Activated naive CD8-positive, alpha-beta T cell (primary cell): ENCODE data around the gene PRICKLE3.
A peak's percentile ranks its signal among the peaks of the same experiment; 100 is the strongest.
"Not testable (repeated sequence)": the region's sequence is repeated elsewhere in the genome, so short reads cannot be mapped to it uniquely, and the experiment has no call there.

Experiments used
- H3K27ac Mint-ChIP-seq: one replicate; pipeline ENCODE4 v1.8.0; 2021; ENCODE audit warnings: mixed read lengths
- H3K27me3 Mint-ChIP-seq: one replicate; pipeline ENCODE4 v1.8.0; 2021; ENCODE audit warnings: mixed read lengths
- H3K36me3 Mint-ChIP-seq: one replicate; pipeline ENCODE4 v1.8.0; 2021; ENCODE audit warnings: mixed read lengths
- H3K4me1 Mint-ChIP-seq: one replicate; pipeline ENCODE4 v1.8.0; 2021; ENCODE audit warnings: low read depth, mixed read lengths
- H3K4me3 Mint-ChIP-seq: one replicate; pipeline ENCODE4 v1.8.0; 2021; ENCODE audit warnings: mild to moderate bottlenecking, mixed read lengths
- H3K9me3 Mint-ChIP-seq: one replicate; pipeline ENCODE4 v1.8.0; 2021; ENCODE audit warnings: low read depth, mixed read lengths

The PRICKLE3 gene

GRCh38 chrX:49162620-49163019 lies 23.6 kb downstream of the PRICKLE3 start, which contains the start of gene MAGIX:
Gene MAGIX, plus strand, starts transcription at chrX:49162758. Its CDS starts 132 bp downstream, at chrX:49162890.
- H3K4me3 Mint-ChIP-seq = peak within 1 kb of the TSS; percentile 73
- no peaks in the 10 kb centered on the region for H3K27me3 Mint-ChIP-seq
- no peaks in the 10 kb centered on the region for H3K9me3 Mint-ChIP-seq
- peak within 1 kb of the TSS; percentile 41 for H3K27ac Mint-ChIP-seq
- H3K4me1 Mint-ChIP-seq = peaks cover 22% of the 10 kb centered on the region
- no peaks in the 10 kb centered on the region for H3K36me3 Mint-ChIP-seq

GRCh38 chrX:49161632-49162031 lies 24.5 kb downstream of the PRICKLE3 start:
- Mint-ChIP-seq H3K27me3 (no peaks in the 10 kb centered on the region), H3K27ac (no peak overlapping the region), H3K4me3 (no peak overlapping the region), H3K36me3 (no peaks in the 10 kb centered on the region), H3K4me1 (peaks cover 14% of the 10 kb centered on the region), H3K9me3 (no peaks in the 10 kb centered on the region)

GRCh38 chrX:49160908-49161307 lies 25.3 kb downstream of the PRICKLE3 start:
- Mint-ChIP-seq H3K9me3 (no peaks in the 10 kb centered on the region), H3K4me1 (peaks cover 14% of the 10 kb centered on the region), H3K36me3 (no peaks in the 10 kb centered on the region), H3K4me3 (no peak overlapping the region), H3K27ac (no peak overlapping the region), H3K27me3 (no peaks in the 10 kb centered on the region)

- Mint-ChIP-seq H3K4me3 (peak overlapping the region; percentile 17), H3K4me1 (peaks cover 16% of the 10 kb centered on the region), H3K9me3 (no peaks in the 10 kb centered on the region), H3K36me3 (no peaks in the 10 kb centered on the region), H3K27ac (no peak overlapping the region), H3K27me3 (no peaks in the 10 kb centered on the region)
These were observed 29.0 kb downstream of the PRICKLE3 start for GRCh38 chrX:49157194-49157593.

GRCh38 chrX:49155900-49156837 lies 30.0 kb downstream of the PRICKLE3 start:
- peaks cover 16% of the 10 kb centered on the region for H3K4me1 Mint-ChIP-seq
- H3K9me3 Mint-ChIP-seq = no peaks in the 10 kb centered on the region
- no peaks in the 10 kb centered on the region for H3K27me3 Mint-ChIP-seq
- peak overlapping the region; percentile 91 for H3K4me3 Mint-ChIP-seq
- H3K36me3 Mint-ChIP-seq = no peaks in the 10 kb centered on the region
- peak overlapping the region; percentile 93 for H3K27ac Mint-ChIP-seq

GRCh38 chrX:49155243-49155899 lies 30.8 kb downstream of the PRICKLE3 start:
- H3K27ac Mint-ChIP-seq = peak overlapping the region; percentile 93
- peak overlapping the region; percentile 91 for H3K4me3 Mint-ChIP-seq
- no peaks in the 10 kb centered on the region for H3K27me3 Mint-ChIP-seq
- no peaks in the 10 kb centered on the region for H3K9me3 Mint-ChIP-seq
- H3K36me3 Mint-ChIP-seq = no peaks in the 10 kb centered on the region
- H3K4me1 Mint-ChIP-seq = peaks cover 16% of the 10 kb centered on the region

GRCh38 chrX:49153467-49153866 lies 32.7 kb downstream of the PRICKLE3 start:
- Mint-ChIP-seq H3K27ac (no peak overlapping the region), H3K27me3 (no peaks in the 10 kb centered on the region), H3K36me3 (no peaks in the 10 kb centered on the region), H3K9me3 (no peaks in the 10 kb centered on the region), H3K4me3 (no peak overlapping the region), H3K4me1 (peaks cover 16% of the 10 kb centered on the region)

- not testable (repeated sequence) for H3K4me1 Mint-ChIP-seq, H3K36me3 Mint-ChIP-seq, H3K27me3 Mint-ChIP-seq, H3K4me3 Mint-ChIP-seq, H3K27ac Mint-ChIP-seq, H3K9me3 Mint-ChIP-seq
These were observed 36.9 kb downstream of the PRICKLE3 start for GRCh38 chrX:49149291-49149690.

GRCh38 chrX:49148390-49149100 lies 37.6 kb downstream of the PRICKLE3 start:
- not testable (repeated sequence) for H3K27me3 Mint-ChIP-seq, H3K27ac Mint-ChIP-seq, H3K36me3 Mint-ChIP-seq, H3K4me3 Mint-ChIP-seq, H3K4me1 Mint-ChIP-seq, H3K9me3 Mint-ChIP-seq

- Mint-ChIP-seq H3K4me3 (no peak overlapping the region), H3K27ac (no peak overlapping the region), H3K4me1 (no peaks in the 10 kb centered on the region), H3K36me3 (no peaks in the 10 kb centered on the region), H3K9me3 (no peaks in the 10 kb centered on the region), H3K27me3 (no peaks in the 10 kb centered on the region)
These were observed 38.2 kb downstream of the PRICKLE3 start for GRCh38 chrX:49147936-49148335.

- Mint-ChIP-seq H3K4me1 (no peaks in the 10 kb centered on the region), H3K36me3 (no peaks in the 10 kb centered on the region), H3K9me3 (no peaks in the 10 kb centered on the region), H3K27ac (no peak overlapping the region), H3K4me3 (no peak overlapping the region), H3K27me3 (no peaks in the 10 kb centered on the region)
These were observed 38.9 kb downstream of the PRICKLE3 start for GRCh38 chrX:49147282-49147681.

- H3K27me3 Mint-ChIP-seq, H3K4me3 Mint-ChIP-seq, H3K4me1 Mint-ChIP-seq, H3K36me3 Mint-ChIP-seq, H3K9me3 Mint-ChIP-seq, H3K27ac Mint-ChIP-seq: not testable (repeated sequence)
These were observed 43.0 kb downstream of the PRICKLE3 start for GRCh38 chrX:49143154-49143553.

- not testable (repeated sequence) for H3K27me3 Mint-ChIP-seq, H3K27ac Mint-ChIP-seq, H3K36me3 Mint-ChIP-seq, H3K4me1 Mint-ChIP-seq, H3K4me3 Mint-ChIP-seq, H3K9me3 Mint-ChIP-seq
These were observed 43.9 kb downstream of the PRICKLE3 start for GRCh38 chrX:49142264-49142663.

- Mint-ChIP-seq H3K36me3 (no peaks in the 10 kb centered on the region), H3K9me3 (no peaks in the 10 kb centered on the region), H3K27me3 (no peaks in the 10 kb centered on the region), H3K4me3 (no peak overlapping the region), H3K4me1 (no peaks in the 10 kb centered on the region), H3K27ac (no peak overlapping the region)
These were observed 46.5 kb downstream of the PRICKLE3 start for GRCh38 chrX:49139713-49140112.

- no peaks in the 10 kb centered on the region for H3K36me3 Mint-ChIP-seq
- no peaks in the 10 kb centered on the region for H3K4me1 Mint-ChIP-seq
- no peak overlapping the region for H3K4me3 Mint-ChIP-seq
- H3K27me3 Mint-ChIP-seq = no peaks in the 10 kb centered on the region
- H3K27ac Mint-ChIP-seq = no peak overlapping the region
- H3K9me3 Mint-ChIP-seq = no peaks in the 10 kb centered on the region
These were observed 48.7 kb downstream of the PRICKLE3 start for GRCh38 chrX:49137492-49137891.
